H1 (cell line): ENCODE measurements around the gene KLK5. TPM values are rescaled to one million over a fixed set of nuclear protein-coding genes. Genes with fewer than 3 reads are reported as not detected.

Experiments
- SIRT6 ChIP-seq: IDR thresholded peaks from one replicate; pipeline ENCODE4 v1.7.1; 2012; ENCODE audit warnings: low read length, inconsistent platforms
- polyA plus RNA-seq, 7 experiments: library from polyadenylated mRNA; depleted of rRNA in 3 of 7; stranded (reverse) in 5 of 7; unstranded in 2 of 7; fragments of >200 nt in 5 of 7; fragments of 200-250 nt in 2 of 7; gene quantifications; 1 replicate in 5 of 7; 2 replicates in 1 of 7; 4 replicates in 1 of 7; pipeline versions ENCODE4 v1.2.1 to v1.2.3, GENCODE V29; 2011 to 2013; ENCODE audit warnings: missing spikeins in 2 of 7, mixed read lengths in 2 of 7
- total RNA-seq: library from RNA; stranded (reverse); fragmentation: NEBNext Ultra II Directional; extraction: Animal tissue kit (Norgen Biotek cat#: 25700); gene quantifications from 2 replicates; pipeline ENCODE4 v1.2.1, GENCODE V29; 2021

KLK5 gene
- total and polyA plus RNA-seq, 2 of the 8 experiments (the other 6 are each of a cell fraction or from before 2014, with no cell fraction given) = 0.76 to 2.0 TPM

DNA sequence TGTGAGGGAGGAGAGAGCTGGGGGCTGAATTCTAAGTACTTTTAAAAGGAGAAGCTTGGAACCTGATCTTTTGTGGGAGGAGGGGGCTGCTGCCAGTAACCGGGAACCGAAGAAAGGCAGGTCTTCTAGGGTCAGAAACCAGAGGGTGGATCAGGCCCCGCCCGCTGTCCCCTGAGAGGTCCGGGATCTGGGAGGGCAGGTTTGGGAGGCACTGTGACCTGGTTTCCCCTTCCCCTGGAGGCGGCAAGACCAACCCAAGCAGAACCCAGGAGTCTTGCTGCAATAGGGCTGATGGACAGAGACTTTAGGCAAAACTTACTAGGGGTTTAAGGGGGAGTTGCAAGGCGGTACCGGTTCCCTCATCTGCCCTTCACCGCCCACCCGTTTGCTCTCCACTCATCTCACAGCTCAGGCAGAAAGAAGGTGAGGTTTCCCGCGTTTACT is 49.3 kb upstream of the KLK5 start (continued):
- TF ChIP-seq SIRT6 = no peak
- TF ChIP-seq, all 59 proteins: peak for 0
